GM12874 (cell line): ENCODE data around the gene ZNF609.

ENCODE experiments used
- CTCF ChIP-seq: IDR thresholded peaks from 2 replicates; pipeline ENCODE4 v1.5.1; 2011; ENCODE audit warnings: low read depth, mild to moderate bottlenecking, control low read depth, low read length, moderate library complexity; ENCODE audit not compliant: insufficient read depth

Gene ZNF609

GRCh38 chr15:64460206-64460723 lies at the start of gene ZNF609:
Gene ZNF609 (plus strand): TSS chr15:64460578. CDS start chr15:64499420, 38,842 bp downstream.
- no peak for TF ChIP-seq CTCF

GRCh38 chr15:64412216-64412615 lies 48.2 kb upstream of the ZNF609 start:
- TF ChIP-seq CTCF, result no peak

GRCh38 chr15:64422697-64423096 lies 37.7 kb upstream of the ZNF609 start:
- no peak for TF ChIP-seq CTCF

GRCh38 chr15:64423970-64424369 lies 36.4 kb upstream of the ZNF609 start:
- no peak for TF ChIP-seq CTCF

- TF ChIP-seq CTCF, result no peak
Measured at GRCh38 chr15:64425221-64425620, 35.2 kb upstream of the ZNF609 start.

- no peak for TF ChIP-seq CTCF
Measured at GRCh38 chr15:64426845-64427465, 33.4 kb upstream of the ZNF609 start.

GRCh38 chr15:64429448-64429847 lies 30.9 kb upstream of the ZNF609 start:
- no peak for TF ChIP-seq CTCF
